H1 (cell line): Measurements from ENCODE around the gene TERC. TPM values are rescaled to one million over a fixed set of nuclear protein-coding genes. Genes with fewer than 3 reads are reported as not detected.

Experiments
- CTCF ChIA-PET: fragments of 300-600 bp; sonication (Branson Sonifier 250); formaldehyde crosslinking; loops from one replicate; lab custom pipeline; 2021; ENCODE audit not compliant: partially characterized antibody; lab: Charles Lee
- POLR2A ChIA-PET: fragments of 300-600 bp; sonication (Branson Sonifier 250); formaldehyde crosslinking; loops from one replicate; lab custom pipeline; 2021; ENCODE audit warnings: inconsistent platforms; ENCODE audit not compliant: partially characterized antibody; lab: Charles Lee
- DNase-seq, 2 experiments: peaks; one replicate each; pipeline versions ENCODE4 v3.0.0 to v3.0.0-alpha.2; 2010 to 2022; ENCODE audit warnings: low spot score in 2 of 2, low read depth in 1 of 2, mixed read lengths in 1 of 2
- FAIRE-seq: peaks from 2 replicates; lab custom pipeline; 2011; peaks lifted over from hg19 to GRCh38; lab: Jason Lieb, UNC
- H2AFZ ChIP-seq: 2 replicates; pipeline ENCODE4 v1.8.1; 2012; ENCODE audit warnings: low read length, inconsistent platforms
- H2AK5ac ChIP-seq: 2 replicates; pipeline ENCODE4 v1.6.1; 2013; ENCODE audit warnings: low read depth, low read length
- H2BK120ac ChIP-seq: replicated peaks from 2 replicates; pipeline ENCODE3; 2013; ENCODE audit warnings: low read depth, low read length, inconsistent platforms
- H2BK12ac ChIP-seq: 2 replicates; pipeline ENCODE4 v1.6.1; 2013; ENCODE audit warnings: low read depth, low read length
- H2BK15ac ChIP-seq: 2 replicates; pipeline ENCODE4 v1.6.1; 2013; ENCODE audit warnings: low read length
- H2BK20ac ChIP-seq: 2 replicates; pipeline ENCODE4 v1.6.1; 2013; ENCODE audit warnings: low read length
- H2BK5ac ChIP-seq: 2 replicates; pipeline ENCODE4 v1.6.1; 2013; ENCODE audit warnings: low read depth, low read length
- H3K14ac ChIP-seq: 2 replicates; pipeline ENCODE4 v1.6.1; 2013; ENCODE audit warnings: inconsistent platforms; ENCODE audit not compliant: insufficient read length
- H3K18ac ChIP-seq: 2 replicates; pipeline ENCODE4 v1.6.1; 2013; ENCODE audit warnings: low read length; ENCODE audit errors: extremely low read depth
- H3K23ac ChIP-seq: 2 replicates; pipeline ENCODE4 v1.6.1; 2013; ENCODE audit warnings: inconsistent platforms; ENCODE audit not compliant: insufficient read length
- H3K23me2 ChIP-seq: 2 replicates; pipeline ENCODE4 v1.6.1; 2013; ENCODE audit warnings: low read depth, low read length
- H3K27ac ChIP-seq: 2 replicates; pipeline ENCODE4 v1.6.1; 2011; ENCODE audit warnings: low read depth, low read length, inconsistent platforms
- H3K27me3 ChIP-seq, 4 experiments: replicated peaks in 1 of 4; 1 replicate in 1 of 4; 2 replicates in 3 of 4; pipeline versions ENCODE4 v1.6.1 to v1.8.1; 2011 to 2013; ENCODE audit warnings: low read length in 3 of 4, mild to moderate bottlenecking in 3 of 4, inconsistent platforms in 2 of 4, mixed read lengths in 2 of 4, moderate library complexity in 1 of 4; ENCODE audit not compliant: control insufficient read depth in 3 of 4, insufficient read depth in 3 of 4; ENCODE audit errors: extremely low read depth in 1 of 4
- H3K36me3 ChIP-seq, 4 experiments: 2 replicates each; pipeline versions ENCODE4 v1.6.1 to v1.8.1; 2011 to 2013; ENCODE audit warnings: mild to moderate bottlenecking in 4 of 4, low read length in 3 of 4, moderate library complexity in 2 of 4, control low read depth in 1 of 4, inconsistent platforms in 1 of 4; ENCODE audit not compliant: insufficient read depth in 4 of 4, control insufficient read depth in 2 of 4
- H3K4ac ChIP-seq: replicated peaks from 2 replicates; pipeline ENCODE3; 2013; ENCODE audit warnings: low read length, low read depth, mixed read lengths, inconsistent platforms; ENCODE audit not compliant: insufficient read length
- H3K4me1 ChIP-seq, 4 experiments: replicated peaks in 1 of 4; 1 replicate in 1 of 4; 2 replicates in 3 of 4; pipeline versions ENCODE4 v1.6.1 to v1.8.1; 2011 to 2013; ENCODE audit warnings: low read length in 3 of 4, inconsistent platforms in 2 of 4, mixed read lengths in 1 of 4; ENCODE audit not compliant: insufficient read depth in 4 of 4, control insufficient read depth in 3 of 4
- H3K4me2 ChIP-seq, 2 experiments: 2 replicates each; pipeline versions ENCODE4 v1.6.1 to v1.8.1; 2011 to 2013; ENCODE audit warnings: low read depth in 2 of 2, low read length in 2 of 2, control low read depth in 1 of 2, inconsistent platforms in 1 of 2, mild to moderate bottlenecking in 1 of 2; ENCODE audit not compliant: insufficient read depth in 1 of 2
- H3K4me3 ChIP-seq, 4 experiments: fragments of 200-600, 300-600 bp in 1 of 4; sonication (generic), shearing (Covaris generic), sonication (Bioruptor Twin) in 1 of 4; 2 replicates each; pipeline versions ENCODE4 v1.5.1 to v1.8.1; 2011 to 2016; ENCODE audit warnings: low read length in 4 of 4, low read depth in 3 of 4, control low read depth in 2 of 4, inconsistent platforms in 2 of 4, mild to moderate bottlenecking in 2 of 4, mixed read lengths in 1 of 4, moderate library complexity in 1 of 4; ENCODE audit not compliant: insufficient read depth in 2 of 4; ENCODE audit errors: extremely low read depth in 1 of 4
- H3K56ac ChIP-seq: replicated peaks from 2 replicates; pipeline ENCODE3; 2013; ENCODE audit warnings: low read depth, mild to moderate bottlenecking, mixed read lengths, low read length, inconsistent platforms; ENCODE audit not compliant: insufficient read length
- H3K79me1 ChIP-seq: 2 replicates; pipeline ENCODE4 v1.6.1; 2013; ENCODE audit warnings: low read depth, low read length, control low read depth
- H3K79me2 ChIP-seq, 2 experiments: 2 replicates each; pipeline versions ENCODE4 v1.6.1 to v1.8.1; 2012 to 2013; ENCODE audit warnings: low read length in 2 of 2, mild to moderate bottlenecking in 2 of 2, inconsistent platforms in 1 of 2; ENCODE audit not compliant: insufficient read depth in 2 of 2, control insufficient read depth in 1 of 2
- H3K9ac ChIP-seq, 4 experiments: replicated peaks in 1 of 4; 1 replicate in 1 of 4; 2 replicates in 3 of 4; pipeline versions ENCODE4 v1.6.1 to v1.8.1; 2011 to 2013; ENCODE audit warnings: low read depth in 3 of 4, low read length in 3 of 4, control low read depth in 2 of 4, mild to moderate bottlenecking in 2 of 4, moderate library complexity in 2 of 4, inconsistent platforms in 1 of 4; ENCODE audit errors: extremely low read depth in 1 of 4
- H3K9me3 ChIP-seq, 2 experiments: 2 replicates each; pipeline versions ENCODE4 v1.6.1 to v1.8.1; 2012 to 2013; ENCODE audit warnings: mild to moderate bottlenecking in 2 of 2, moderate library complexity in 2 of 2, control low read depth in 1 of 2, inconsistent platforms in 1 of 2, low read depth in 1 of 2, low read length in 1 of 2, mixed read lengths in 1 of 2; ENCODE audit not compliant: insufficient read depth in 2 of 2
- H4K20me1 ChIP-seq, 2 experiments: replicated peaks in 1 of 2; 2 replicates each; pipeline versions ENCODE3 to v1.8.1; 2011 to 2013; ENCODE audit warnings: inconsistent platforms in 2 of 2, low read length in 2 of 2, mild to moderate bottlenecking in 1 of 2; ENCODE audit not compliant: insufficient read depth in 2 of 2, control insufficient read depth in 1 of 2
- H4K5ac ChIP-seq: 2 replicates; pipeline ENCODE4 v1.6.1; 2013; ENCODE audit warnings: low read length, low read depth, mixed read lengths, inconsistent platforms; ENCODE audit not compliant: insufficient read length
- H4K8ac ChIP-seq: 2 replicates; pipeline ENCODE4 v1.8.0; 2013; ENCODE audit warnings: mild to moderate bottlenecking, moderate library complexity, low read length, inconsistent platforms; ENCODE audit not compliant: insufficient read depth; ENCODE audit errors: extremely low read depth
- H4K91ac ChIP-seq: replicated peaks from 2 replicates; pipeline ENCODE3; 2013; ENCODE audit warnings: low read length, mixed read lengths, inconsistent platforms; ENCODE audit not compliant: insufficient read length
- ATF2 ChIP-seq: IDR thresholded peaks from 2 replicates; pipeline ENCODE4 v1.6.1; 2012; ENCODE audit warnings: low read length, inconsistent platforms
- EGR1 ChIP-seq: IDR thresholded peaks from 2 replicates; pipeline ENCODE4 v1.6.1; 2011; ENCODE audit warnings: low read depth, low read length, borderline replicate concordance
- EP300 ChIP-seq, 2 experiments: IDR thresholded peaks; 1 replicate in 1 of 2; 2 replicates in 1 of 2; pipeline ENCODE4 v1.6.1; 2011 to 2012; ENCODE audit warnings: low read depth in 2 of 2, low read length in 2 of 2, mild to moderate bottlenecking in 2 of 2, borderline replicate concordance in 1 of 2, inconsistent platforms in 1 of 2, moderate library complexity in 1 of 2
- POLR2A ChIP-seq, 2 experiments: IDR thresholded peaks; 1 replicate in 1 of 2; 2 replicates in 1 of 2; pipeline ENCODE4 v1.6.1; 2011; ENCODE audit warnings: low read depth in 2 of 2, low read length in 2 of 2, mild to moderate bottlenecking in 2 of 2; ENCODE audit errors: control extremely low read depth in 1 of 2
- POLR2AphosphoS5 ChIP-seq: IDR thresholded peaks from 2 replicates; pipeline ENCODE4 v1.6.1; 2011; ENCODE audit warnings: low read depth, low read length
- POU5F1 ChIP-seq: IDR thresholded peaks from 2 replicates; pipeline ENCODE4 v1.6.1; 2011; ENCODE audit warnings: low read depth, mild to moderate bottlenecking, low read length, moderate library complexity
- SRF ChIP-seq: IDR thresholded peaks from 2 replicates; pipeline ENCODE4 v1.6.1; 2011; ENCODE audit warnings: mild to moderate bottlenecking, low read depth, low read length, moderate library complexity
- WGBS, 2 experiments: shearing (Covaris generic) in 1 of 2; methylation state at CpG; one replicate each; pipeline versions ENCODE4 v1.1.6 to v1.1.7; 2013 to 2015; ENCODE audit warnings: low lambda C conversion rate in 2 of 2, mixed read lengths in 2 of 2, inconsistent platforms in 1 of 2, low coverage in 1 of 2, missing lambda C conversion rate in 1 of 2; ENCODE audit not compliant: insufficient replicate concordance in 2 of 2, insufficient coverage in 1 of 2, insufficient read length in 1 of 2; ENCODE audit errors: extremely low coverage in 1 of 2, missing lambda C conversion rate in 1 of 2; 5-methylcytosine and 5-hydroxymethylcytosine counted together
- polyA plus RNA-seq, 7 experiments: library from polyadenylated mRNA; depleted of rRNA in 3 of 7; stranded (reverse) in 5 of 7; unstranded in 2 of 7; fragments of >200 nt in 5 of 7; fragments of 200-250 nt in 2 of 7; gene quantifications; 1 replicate in 5 of 7; 2 replicates in 1 of 7; 4 replicates in 1 of 7; pipeline versions ENCODE4 v1.2.1 to v1.2.3, GENCODE V29; 2011 to 2013; ENCODE audit warnings: missing spikeins in 2 of 7, mixed read lengths in 2 of 7
- total RNA-seq: library from RNA; stranded (reverse); fragmentation: NEBNext Ultra II Directional; extraction: Animal tissue kit (Norgen Biotek cat#: 25700); gene quantifications from 2 replicates; pipeline ENCODE4 v1.2.1, GENCODE V29; 2021

Gene TERC
- total and polyA plus RNA-seq, 2 of the 8 experiments (the other 6 are each of a cell fraction or from before 2014, with no cell fraction given), result 2.3 to 17.0 TPM

GRCh38 chr3:169780742-169781141 is 15.9 kb upstream of the TERC start:
- H3K23me2 ChIP-seq, result no peaks in the 10 kb centered on the region
- 84% methylated on average over 2 of the region's 2 CpGs; no CpG with 5 or more reads in 1 of the 2 experiments for WGBS, 2 experiments
- H3K79me2 ChIP-seq, result peaks cover 0 to 29% of the 10 kb centered on the region in 2 experiments; a peak in 2 of 4 replicates
- no peaks in the 10 kb centered on the region for H3K79me1 ChIP-seq
- no peak overlapping the region for H4K8ac ChIP-seq
- H2AFZ ChIP-seq, result no peak overlapping the region
- CTCF ChIA-PET, result no interaction called here
- H2BK20ac ChIP-seq, result no peak overlapping the region
- no peak overlapping the region for H3K18ac ChIP-seq
- H3K27ac ChIP-seq, result no peak overlapping the region
- no peak overlapping the region for H2BK5ac ChIP-seq
- no peak overlapping the region for H3K4ac ChIP-seq
- H3K4me3 ChIP-seq, result no peak overlapping the region
- H4K91ac ChIP-seq, result no peak overlapping the region
- no peak overlapping the region for H2BK15ac ChIP-seq
- H3K4me2 ChIP-seq, result no peak overlapping the region
- no peak overlapping the region for H3K56ac ChIP-seq
- FAIRE-seq (no peak), DNase-seq (no peak)
- no peak overlapping the region for H2BK120ac ChIP-seq
- peaks cover 0 to 2% of the 10 kb centered on the region in 2 experiments for H4K20me1 ChIP-seq
- H2BK12ac ChIP-seq, result no peak overlapping the region
- H3K36me3 ChIP-seq, result peaks cover 5 to 83% (median 46%) of the 10 kb centered on the region in 4 experiments; a peak in 7 of 8 replicates
- no peak overlapping the region for H3K23ac ChIP-seq
- no peaks in the 10 kb centered on the region for H3K9me3 ChIP-seq
- TF ChIP-seq EGR1 (no peak), POLR2AphosphoS5 (no peak), POU5F1 (no peak), SRF (no peak), POLR2A (IDR thresholded peaks at IDR 0.05; ENCODE audit: control extremely low read depth in 1 of 2, low read depth in 2 of 2, low read length in 2 of 2) (no peak), EP300 (IDR thresholded peaks at IDR 0.05; ENCODE audit: borderline replicate concordance in 1 of 2, low read depth in 2 of 2, low read length in 2 of 2) (no peak), ATF2 (no peak)
- POLR2A ChIA-PET, result interaction anchor here (1.3 to 1.4 kb wide), 2 partner anchors 15 to 17 kb away, joined by 4 read pairs; no protein-coding TSS in a partner anchor
- no peak overlapping the region for H3K14ac ChIP-seq
- no peaks in the 10 kb centered on the region for H3K27me3 ChIP-seq
- no peak overlapping the region for H3K9ac ChIP-seq
- no peak overlapping the region for H2AK5ac ChIP-seq
- H3K4me1 ChIP-seq, result peaks cover 0 to 3% (median 1%) of the 10 kb centered on the region in 4 experiments; a peak in 1 of 7 replicates
- no peak overlapping the region for H4K5ac ChIP-seq
